CD14-positive monocyte (primary cell): ENCODE measurements around the gene FASN. TPM values are rescaled to one million over a fixed set of nuclear protein-coding genes. Genes with fewer than 3 reads are reported as not detected.
A peak's percentile ranks its signal among the peaks of the same experiment; 100 is the strongest.

ENCODE experiments used
- DNase-seq, 3 donors: peaks; one replicate each; pipeline ENCODE4 v3.0.0-alpha.2; 2011 to 2022
- H2AFZ ChIP-seq: 2 replicates; pipeline ENCODE4 v1.6.0; 2012; ENCODE audit warnings: mild to moderate bottlenecking, low read depth, low read length, inconsistent platforms; ENCODE audit not compliant: insufficient read depth, poor library complexity, severe bottlenecking
- H3K27ac ChIP-seq, 2 donors: 1 replicate in 1 of 2; 2 replicates in 1 of 2; pipeline ENCODE4 v1.5.1; 2012 to 2013; ENCODE audit warnings: low read length in 2 of 2, control low read depth in 1 of 2, inconsistent platforms in 1 of 2, low read depth in 1 of 2, mild to moderate bottlenecking in 1 of 2
- H3K27me3 ChIP-seq, 2 donors: one replicate each; pipeline versions ENCODE4 v1.6.0 to v1.6.1; 2011 to 2013; ENCODE audit warnings: low read length in 2 of 2; ENCODE audit not compliant: control insufficient read depth in 2 of 2, insufficient read depth in 2 of 2
- H3K36me3 ChIP-seq, 2 donors: replicated peaks in 1 of 2; 1 replicate in 1 of 2; 2 replicates in 1 of 2; pipeline versions ENCODE4 v1.5.1 to v1.6.1; 2012 to 2013; ENCODE audit warnings: low read length in 2 of 2, control low read depth in 1 of 2, inconsistent platforms in 1 of 2, mild to moderate bottlenecking in 1 of 2; ENCODE audit not compliant: insufficient read depth in 2 of 2, control insufficient read depth in 1 of 2
- H3K4me1 ChIP-seq, 2 donors: 1 replicate in 1 of 2; 2 replicates in 1 of 2; pipeline versions ENCODE4 v1.5.1 to v1.6.1; 2012 to 2013; ENCODE audit warnings: low read length in 2 of 2, control low read depth in 1 of 2, inconsistent platforms in 1 of 2, mild to moderate bottlenecking in 1 of 2, moderate library complexity in 1 of 2; ENCODE audit not compliant: insufficient read depth in 2 of 2, control insufficient read depth in 1 of 2
- H3K4me2 ChIP-seq: replicated peaks from 2 replicates; pipeline ENCODE3; 2012; ENCODE audit warnings: low read length, moderate library complexity, mild to moderate bottlenecking; ENCODE audit not compliant: poor library complexity, severe bottlenecking; ENCODE audit errors: extremely low read depth
- H3K4me3 ChIP-seq, 3 experiments: fragments of 200-600 bp in 1 of 3; sonication (generic) in 1 of 3; replicated peaks in 1 of 3; 1 replicate in 2 of 3; 2 replicates in 1 of 3; pipeline ENCODE4 v1.5.1; 2011 to 2013; ENCODE audit warnings: low read length in 3 of 3, mild to moderate bottlenecking in 3 of 3, control low read depth in 2 of 3, low read depth in 2 of 3, inconsistent platforms in 1 of 3, moderate library complexity in 1 of 3
- H3K79me2 ChIP-seq: 2 replicates; pipeline ENCODE4 v1.6.0; 2012; ENCODE audit warnings: mild to moderate bottlenecking, control low read depth, inconsistent platforms, low read length, moderate library complexity; ENCODE audit not compliant: insufficient read depth
- H3K9ac ChIP-seq: 2 replicates; pipeline ENCODE4 v1.6.0; 2017; ENCODE audit warnings: low read length, mild to moderate bottlenecking; ENCODE audit not compliant: insufficient read depth, poor library complexity, severe bottlenecking
- H3K9me3 ChIP-seq, 2 donors: replicated peaks in 1 of 2; 1 replicate in 1 of 2; 2 replicates in 1 of 2; pipeline versions ENCODE4 v1.5.1 to v1.6.1; 2012 to 2013; ENCODE audit warnings: low read length in 2 of 2, control low read depth in 1 of 2; ENCODE audit not compliant: control insufficient read depth in 1 of 2, insufficient read depth in 1 of 2
- H4K20me1 ChIP-seq: 2 replicates; pipeline ENCODE4 v1.6.0; 2012; ENCODE audit warnings: mild to moderate bottlenecking, low read length, control low read depth, moderate library complexity; ENCODE audit not compliant: insufficient read depth
- H3K27ac Mint-ChIP-seq, 7 donors: one replicate each; pipeline ENCODE4 v1.8.0; 2020; ENCODE audit warnings: mild to moderate bottlenecking in 7 of 7, mixed read lengths in 7 of 7, moderate library complexity in 6 of 7, inconsistent platforms in 2 of 7
- H3K27me3 Mint-ChIP-seq, 3 donors: one replicate each; pipeline ENCODE4 v1.8.0; 2021 to 2022; ENCODE audit warnings: low read depth in 3 of 3, mild to moderate bottlenecking in 3 of 3, mixed read lengths in 3 of 3, moderate library complexity in 3 of 3, inconsistent platforms in 1 of 3
- H3K36me3 Mint-ChIP-seq, 2 donors: one replicate each; pipeline ENCODE4 v1.8.0; 2020; ENCODE audit warnings: mixed read lengths in 2 of 2, inconsistent platforms in 1 of 2, mild to moderate bottlenecking in 1 of 2
- H3K4me1 Mint-ChIP-seq: one replicate; pipeline ENCODE4 v1.8.0; 2020; ENCODE audit warnings: mild to moderate bottlenecking, mixed read lengths
- H3K4me3 Mint-ChIP-seq, 2 donors: one replicate each; pipeline ENCODE4 v1.8.0; 2020; ENCODE audit warnings: mild to moderate bottlenecking in 2 of 2, mixed read lengths in 2 of 2, moderate library complexity in 1 of 2
- H3K9me3 Mint-ChIP-seq, 7 donors: one replicate each; pipeline ENCODE4 v1.8.0; 2020 to 2022; ENCODE audit warnings: mixed read lengths in 7 of 7, mild to moderate bottlenecking in 6 of 7, moderate library complexity in 6 of 7, inconsistent platforms in 2 of 7
- CTCF ChIP-seq: fragments of 200-600 bp; IDR thresholded peaks from one replicate; pipeline ENCODE4 v1.8.0; 2022; ENCODE audit warnings: antibody characterized with exemption, mild to moderate bottlenecking
- WGBS: methylation state at CpG from one replicate; pipeline ENCODE4 v1.1.5; 2013; ENCODE audit warnings: missing lambda C conversion rate; ENCODE audit not compliant: insufficient coverage; 5-methylcytosine and 5-hydroxymethylcytosine counted together
- intact Hi-C, 2 donors: fragments of 100-400 bp; cut with micrococcal nuclease; formaldehyde crosslinking; loops; one replicate each; pipeline versions ENCODE4 v1.15.0 to v1.15.1; 2023
- polyA plus RNA-seq, 3 donors: library from polyadenylated mRNA; depleted of rRNA in 1 of 3; unstranded in 2 of 3; stranded (reverse) in 1 of 3; fragments of 300-500 nt in 2 of 3; fragments of >200 nt in 1 of 3; fragmentation: Illumina TruSeq in 2 of 3; gene quantifications; 1 replicate in 2 of 3; 2 replicates in 1 of 3; pipeline ENCODE4 v1.2.3, GENCODE V29; 2012 to 2021

Gene FASN
- polyA plus RNA-seq, 3 donors = 0.08 to 8.4 (median 0.13) TPM

- DNase-seq = no peak
- peaks cover 3% of the 10 kb centered on the region for H3K79me2 ChIP-seq
- Mint-ChIP-seq H3K4me1 (peaks cover 29% of the 10 kb centered on the region), H3K4me3 (peak overlapping the region in 1 of 2 donors; percentile 31), H3K36me3 (peaks cover 11 to 19% of the 10 kb centered on the region in 2 donors), H3K27me3 (peaks cover 10 to 22% (median 13%) of the 10 kb centered on the region in 3 donors), H3K27ac (no peak overlapping the region), H3K9me3 (peaks cover 0 to 5% (median 0%) of the 10 kb centered on the region in 7 donors)
- H3K9ac ChIP-seq = no peak overlapping the region
- H3K4me3 ChIP-seq = no peak overlapping the region
- 100% methylated on average over 4 of the region's 8 CpGs for WGBS
- H3K4me1 ChIP-seq = peaks cover 36 to 51% of the 10 kb centered on the region in 2 donors
- intact Hi-C loops = loop anchor here (5.0 to 10.0 kb wide), 4 partner anchors 59 to 419 kb away; partner anchors contain the start of genes CYBC1 (in 1 of the 2), FASN (in 1 of the 2), NARF (in 1 of the 2) and SLC25A10 (in 1 of the 2)
- H3K9me3 ChIP-seq = no peaks in the 10 kb centered on the region
- peaks cover 11% of the 10 kb centered on the region for H4K20me1 ChIP-seq
- H3K27ac ChIP-seq = no peak overlapping the region
- no peak overlapping the region for H2AFZ ChIP-seq
- H3K36me3 ChIP-seq = peaks cover 0 to 7% of the 10 kb centered on the region in 2 donors
- H3K4me2 ChIP-seq = no peak overlapping the region
- H3K27me3 ChIP-seq = peaks cover 6 to 10% of the 10 kb centered on the region in 2 donors
- TF ChIP-seq CTCF = no peak
Measured at GRCh38 chr17:82035488-82035887, 62.5 kb downstream of the FASN start.

GRCh38 chr17:82034371-82035011, 63.5 kb downstream of the FASN start:
- Histone ChIP-seq H3K27me3 (peaks cover 6 to 10% of the 10 kb centered on the region in 2 donors), H3K4me2 (no peak overlapping the region), H3K9me3 (no peaks in the 10 kb centered on the region), H2AFZ (no peak overlapping the region), H4K20me1 (peaks cover 16% of the 10 kb centered on the region), H3K27ac (no peak overlapping the region), H3K4me3 (no peak overlapping the region), H3K36me3 (peaks cover 0 to 7% of the 10 kb centered on the region in 2 donors), H3K9ac (no peak overlapping the region), H3K79me2 (peaks cover 3% of the 10 kb centered on the region), H3K4me1 (peaks cover 44 to 61% of the 10 kb centered on the region in 2 donors)
- no peak for TF ChIP-seq CTCF
- no peak overlapping the region for H3K4me3 Mint-ChIP-seq
- H3K27ac Mint-ChIP-seq = no peak overlapping the region
- H3K4me1 Mint-ChIP-seq = peaks cover 33% of the 10 kb centered on the region
- H3K9me3 Mint-ChIP-seq = peaks cover 0 to 5% (median 0%) of the 10 kb centered on the region in 7 donors
- peaks cover 11 to 23% (median 15%) of the 10 kb centered on the region in 3 donors for H3K27me3 Mint-ChIP-seq
- WGBS = 94% methylated on average over 18 of the region's 23 CpGs
- intact Hi-C loops = loop anchor here (5.0 to 10.0 kb wide), 4 partner anchors 60 to 420 kb away; partner anchors contain the start of genes CYBC1 (in 1 of the 2), FASN (in 1 of the 2), NARF (in 1 of the 2) and SLC25A10 (in 1 of the 2)
- DNase-seq = no peak
- peaks cover 13 to 22% of the 10 kb centered on the region in 2 donors for H3K36me3 Mint-ChIP-seq
